Small intestine (tissue), 16 donors: ENCODE measurements around the gene UPF3B. TPM values are rescaled to one million over a fixed set of nuclear protein-coding genes. Genes with fewer than 3 reads are reported as not detected.
"Not testable (repeated sequence)": the region's sequence is repeated elsewhere in the genome, so short reads cannot be mapped to it uniquely, and the experiment has no call there.

Experiments used
- DNase-seq, 2 donors: peaks; one replicate each; pipeline versions ENCODE4 v3.0.0 to v3.0.0-alpha.2; 2013
- FAIRE-seq: peaks from 2 replicates; lab custom pipeline; 2012; peaks lifted over from hg19 to GRCh38; lab: Jason Lieb, UNC
- H3K27ac ChIP-seq, 3 donors: one replicate each; pipeline ENCODE4 v1.5.1; 2013; ENCODE audit warnings: low read length in 2 of 3, mild to moderate bottlenecking in 2 of 3, control low read depth in 1 of 3, inconsistent platforms in 1 of 3, low read depth in 1 of 3, moderate library complexity in 1 of 3
- H3K27me3 ChIP-seq, 3 donors: one replicate each; pipeline ENCODE4 v1.6.1; 2013; ENCODE audit warnings: low read length in 3 of 3, inconsistent platforms in 1 of 3; ENCODE audit not compliant: control insufficient read depth in 3 of 3, insufficient read depth in 3 of 3
- H3K36me3 ChIP-seq, 3 donors: one replicate each; pipeline ENCODE4 v1.6.1; 2013; ENCODE audit warnings: low read length in 3 of 3, inconsistent platforms in 1 of 3, low read depth in 1 of 3, mild to moderate bottlenecking in 1 of 3, moderate library complexity in 1 of 3; ENCODE audit not compliant: control insufficient read depth in 3 of 3, insufficient read depth in 2 of 3
- H3K4me1 ChIP-seq, 3 donors: one replicate each; pipeline ENCODE4 v1.6.1; 2013; ENCODE audit warnings: low read length in 2 of 3, inconsistent platforms in 1 of 3, low read depth in 1 of 3, mild to moderate bottlenecking in 1 of 3, moderate library complexity in 1 of 3; ENCODE audit not compliant: control insufficient read depth in 3 of 3, insufficient read depth in 2 of 3
- H3K4me3 ChIP-seq, 3 donors: one replicate each; pipeline ENCODE4 v1.5.1; 2013; ENCODE audit warnings: low read length in 3 of 3, control low read depth in 1 of 3, inconsistent platforms in 1 of 3, low read depth in 1 of 3, mild to moderate bottlenecking in 1 of 3, moderate library complexity in 1 of 3
- H3K9me3 ChIP-seq, 2 donors: one replicate each; pipeline ENCODE4 v1.6.1; 2013; ENCODE audit warnings: low read depth in 1 of 2, low read length in 1 of 2; ENCODE audit not compliant: control insufficient read depth in 2 of 2, insufficient read depth in 1 of 2
- WGBS, 3 donors: extraction: QIAGEN DNeasy Blood & Tissue Kit; methylation state at CpG; one replicate each; pipeline ENCODE4 v1.1.7; 2013; 5-methylcytosine and 5-hydroxymethylcytosine counted together
- long read RNA-seq, 10 donors: transcript quantifications; one replicate each; lab custom pipeline, GENCODE V29; 2026
- polyA plus RNA-seq, 4 donors: library from polyadenylated mRNA; stranded (reverse) in 3 of 4; unstranded in 1 of 4; fragments of 200-250 nt in 3 of 4; fragments of 120-200 nt in 1 of 4; gene quantifications; one replicate each; pipeline versions ENCODE4 v1.2.1 to v1.2.3, GENCODE V29; 2013
- donor health status: healthy with polysubstance abuse.
- donor health status: control.
- donor health status: control.
- donor health status: Bipolar disorder and iron deficiency.
- donor health status: healthy.

Gene UPF3B, protein sequence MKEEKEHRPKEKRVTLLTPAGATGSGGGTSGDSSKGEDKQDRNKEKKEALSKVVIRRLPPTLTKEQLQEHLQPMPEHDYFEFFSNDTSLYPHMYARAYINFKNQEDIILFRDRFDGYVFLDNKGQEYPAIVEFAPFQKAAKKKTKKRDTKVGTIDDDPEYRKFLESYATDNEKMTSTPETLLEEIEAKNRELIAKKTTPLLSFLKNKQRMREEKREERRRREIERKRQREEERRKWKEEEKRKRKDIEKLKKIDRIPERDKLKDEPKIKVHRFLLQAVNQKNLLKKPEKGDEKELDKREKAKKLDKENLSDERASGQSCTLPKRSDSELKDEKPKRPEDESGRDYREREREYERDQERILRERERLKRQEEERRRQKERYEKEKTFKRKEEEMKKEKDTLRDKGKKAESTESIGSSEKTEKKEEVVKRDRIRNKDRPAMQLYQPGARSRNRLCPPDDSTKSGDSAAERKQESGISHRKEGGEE
- polyA plus RNA-seq = 10 to 100 TPM; 13.0 to 22.1 (median 16.3) TPM
- long read RNA-seq, donor 1 = 0 reads
- long read RNA-seq, donor 2 = 0 reads
- long read RNA-seq, donor 3, partial matches to known transcripts = 388 of 396 reads
- long read RNA-seq, donor 3, other reads (novel, unspliced or antisense) = 8 of 396 reads
- long read RNA-seq, donor 4 = 0 reads
- long read RNA-seq, donor 5, partial matches to known transcripts = 0 of 2 reads
- long read RNA-seq, donor 5, other reads (novel, unspliced or antisense) = 0 of 2 reads
- long read RNA-seq, donor 6 = 0 reads
- long read RNA-seq, donor 7, partial matches to known transcripts = 3,962 of 4,102 reads
- long read RNA-seq, donor 7, other reads (novel, unspliced or antisense) = 137 of 4,102 reads
- long read RNA-seq, donor 8 = 0 reads
- long read RNA-seq, donor 9 = 0 reads
- long read RNA-seq, donor 10, partial matches to known transcripts = 66 of 720 reads
- long read RNA-seq, donor 10, other reads (novel, unspliced or antisense) = 653 of 720 reads

DNA sequence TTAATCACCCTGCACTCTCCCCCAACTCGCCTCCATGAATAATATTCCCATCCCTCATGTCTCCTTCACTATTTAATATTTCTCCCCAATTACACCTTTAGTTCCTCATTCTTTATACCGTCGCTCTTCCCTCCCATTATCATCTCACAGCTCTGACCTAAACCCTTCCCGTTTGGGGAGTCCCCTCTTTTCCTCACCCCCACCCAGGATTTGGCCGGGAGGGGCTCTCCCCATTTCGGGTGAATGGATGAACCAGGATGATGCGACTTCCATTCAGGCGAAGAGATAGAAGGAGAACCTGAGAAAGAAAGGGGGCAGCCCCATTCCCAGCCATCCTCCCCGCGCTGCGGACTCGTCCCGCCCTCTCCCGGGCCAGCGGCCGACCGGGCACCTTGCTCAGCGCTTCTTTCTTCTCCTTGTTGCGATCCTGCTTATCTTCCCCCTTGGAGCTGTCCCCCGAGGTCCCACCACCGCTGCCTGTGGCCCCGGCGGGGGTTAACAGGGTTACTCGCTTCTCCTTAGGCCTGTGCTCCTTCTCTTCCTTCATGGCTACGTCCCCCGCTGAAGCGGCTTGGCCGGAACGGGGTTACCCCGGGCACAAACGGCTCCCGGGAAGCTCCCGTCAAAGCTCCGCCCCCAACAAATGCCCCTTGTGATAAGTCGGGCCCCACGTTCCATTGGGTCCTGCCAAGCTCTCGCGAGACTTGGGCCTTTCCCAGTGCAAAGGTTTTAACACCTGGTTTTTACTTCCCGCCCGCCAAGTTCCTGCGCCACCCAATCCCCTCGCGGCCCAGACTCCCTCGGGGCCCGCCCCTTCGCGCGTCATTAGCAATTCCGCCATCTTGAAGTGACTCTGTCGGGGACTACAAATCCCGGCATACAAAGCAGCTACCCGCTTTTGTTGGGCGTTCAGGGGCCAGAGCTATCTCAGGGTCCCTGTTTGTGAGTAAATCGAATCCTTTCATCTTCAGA lies at the start of gene UPF3B:
TSS of gene UPF3B (minus strand) at position 582 of the 972 bp plus-strand sequence. CDS start at position 547, 35 bp downstream.
- Histone ChIP-seq H3K4me1 (no peaks in the 10 kb centered on the region), H3K9me3 (no peaks in the 10 kb centered on the region), H3K36me3 (peaks cover 0 to 6% (median 0%) of the 10 kb centered on the region in 3 donors), H3K4me3 (peak within 1 kb of the TSS; percentile 57 to 72 (median 68)), H3K27me3 (no peaks in the 10 kb centered on the region), H3K27ac (peak within 1 kb of the TSS; percentile 61 to 95 (median 89))
- DNase-seq = peak; percentile 95 to 98
- 0 to 35% (median 6%) methylated on average over 31 to 54 of the region's 54 CpGs for WGBS, 3 donors
- FAIRE-seq = peak; percentile 94

DNA sequence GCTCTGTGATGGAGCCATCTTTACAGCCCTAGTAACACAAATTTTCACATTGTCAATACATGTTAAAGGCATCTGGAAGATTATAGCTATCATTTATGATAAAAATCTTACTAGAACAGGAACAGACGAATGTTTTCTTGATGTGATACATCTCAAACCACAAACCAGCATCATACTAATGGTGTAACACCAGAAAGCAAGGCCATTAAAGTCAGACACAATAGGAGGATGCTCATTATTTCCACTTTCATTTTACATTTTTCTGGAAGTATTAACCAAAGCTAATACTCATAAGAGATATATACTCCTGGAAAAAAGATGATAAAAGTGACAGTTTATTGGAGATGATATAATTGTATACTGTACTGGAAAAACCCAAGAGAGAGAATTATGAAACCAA lies 48.2 kb upstream of the UPF3B start:
- Histone ChIP-seq H3K27me3 (no peaks in the 10 kb centered on the region), H3K4me1 (no peaks in the 10 kb centered on the region), H3K9me3 (no peaks in the 10 kb centered on the region), H3K27ac (no peak overlapping the region), H3K4me3 (no peak overlapping the region), H3K36me3 (no peaks in the 10 kb centered on the region)
- DNase-seq (no peak), FAIRE-seq (no peak)
- 54 to 86% (median 65%) methylated on average over 1 of the region's 1 CpG for WGBS, 3 donors

DNA sequence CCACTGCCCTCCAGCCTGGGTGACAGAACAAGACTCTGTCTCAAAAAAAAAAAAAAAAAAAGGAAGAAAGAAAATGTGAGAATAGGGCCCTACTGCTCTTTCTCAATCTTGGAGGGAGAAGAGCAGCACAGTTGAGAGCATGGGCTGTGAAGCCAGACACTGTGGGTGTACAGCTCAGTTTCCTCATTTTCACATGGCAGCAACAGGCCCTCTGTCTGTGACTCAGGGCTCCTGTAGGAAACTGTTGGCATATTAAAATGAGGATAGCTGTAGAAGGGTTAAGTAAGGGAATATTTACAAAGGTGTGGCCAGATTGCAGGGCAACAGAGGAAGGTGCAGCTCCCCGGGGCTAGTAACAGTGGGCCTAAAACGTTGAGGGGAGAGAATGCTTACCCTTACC lies 46.4 kb upstream of the UPF3B start:
- no peaks in the 10 kb centered on the region for H3K4me1 ChIP-seq
- DNase-seq = peak; percentile 9 to 20
- H3K9me3 ChIP-seq = no peaks in the 10 kb centered on the region
- no peak for FAIRE-seq
- H3K4me3 ChIP-seq = no peak overlapping the region
- WGBS, 3 donors = 9 to 21% (median 15%) methylated on average over 2 of the region's 2 CpGs
- no peaks in the 10 kb centered on the region for H3K27me3 ChIP-seq
- no peaks in the 10 kb centered on the region for H3K36me3 ChIP-seq
- H3K27ac ChIP-seq = peak overlapping the region in 1 of 3 donors; percentile 21

DNA sequence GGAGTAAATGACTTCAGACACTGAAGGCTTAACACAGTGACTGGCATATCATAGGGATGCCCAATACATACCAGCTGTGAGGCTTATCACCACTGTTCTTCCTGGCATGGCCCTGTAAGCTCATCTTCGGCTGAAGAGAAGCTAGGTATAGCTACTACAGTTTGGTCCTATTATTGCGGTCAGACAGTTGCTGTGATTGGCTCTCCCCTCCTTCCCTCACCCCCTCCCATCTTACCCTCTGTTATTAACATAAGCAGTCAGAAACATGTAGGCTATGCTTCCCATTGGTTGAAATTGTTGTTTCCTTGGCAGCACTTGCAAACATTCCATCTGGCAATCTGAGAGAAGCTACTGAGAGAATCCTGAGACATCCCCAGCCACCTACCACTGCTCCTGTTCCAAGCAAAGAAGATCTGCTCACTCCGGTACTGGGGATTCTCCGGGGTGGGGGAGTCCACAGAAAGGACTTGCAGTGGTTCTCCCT lies 43.1 kb upstream of the UPF3B start, which contains the start of gene AKAP14:
TSS of gene AKAP14 (plus strand) at position 51 of the 484 bp plus-strand sequence. CDS start 7,331 bp downstream, outside the sequence.
- 68 to 88% (median 72%) methylated on average over 4 of the region's 4 CpGs for WGBS, 3 donors
- no peak for DNase-seq
- H3K9me3 ChIP-seq = no peaks in the 10 kb centered on the region
- no peak within 1 kb of the TSS for H3K27ac ChIP-seq
- H3K4me3 ChIP-seq = no peak within 1 kb of the TSS
- FAIRE-seq = no peak
- no peaks in the 10 kb centered on the region for H3K36me3 ChIP-seq
- H3K4me1 ChIP-seq = no peaks in the 10 kb centered on the region
- H3K27me3 ChIP-seq = no peaks in the 10 kb centered on the region

DNA sequence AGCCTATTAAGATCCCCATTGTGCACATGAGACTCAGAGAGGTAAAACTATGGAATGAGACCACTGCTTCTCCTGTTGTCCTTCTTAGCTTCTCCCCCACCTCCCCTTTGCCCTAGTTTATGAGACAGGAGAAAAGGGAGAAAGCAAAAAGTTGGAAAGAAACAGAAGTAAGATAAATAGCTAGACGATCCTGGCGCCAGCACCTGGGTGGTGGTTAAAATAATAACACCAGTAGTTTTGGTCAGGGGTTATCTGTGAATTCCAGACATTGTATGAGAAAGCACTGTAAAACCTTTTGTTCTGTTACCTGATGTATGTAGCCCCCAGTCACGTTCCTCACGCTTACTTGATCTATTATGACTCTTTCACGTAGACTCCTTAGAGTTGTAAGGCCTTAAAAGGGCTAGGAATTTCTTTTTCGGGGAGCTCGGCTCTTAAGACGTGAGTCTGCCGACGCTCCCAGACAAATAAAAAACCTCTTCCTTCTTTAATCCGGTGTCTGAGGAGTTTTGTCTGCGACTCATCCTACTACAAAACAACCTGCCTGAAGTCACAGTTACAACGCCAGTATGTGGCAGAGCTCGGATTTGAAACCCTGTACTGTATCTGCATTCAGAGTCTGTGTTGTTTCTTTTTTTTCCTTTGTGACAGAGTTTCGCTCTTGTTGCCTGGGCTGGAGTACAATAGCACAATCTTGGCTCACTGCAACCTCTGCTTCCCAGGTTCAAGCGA lies 39.4 kb upstream of the UPF3B start:
- not testable (repeated sequence) for DNase-seq, H3K36me3 ChIP-seq, H3K27ac ChIP-seq, H3K9me3 ChIP-seq, H3K4me3 ChIP-seq, FAIRE-seq, H3K27me3 ChIP-seq, H3K4me1 ChIP-seq
- 70 to 88% (median 84%) methylated on average over 15 to 16 of the region's 16 CpGs for WGBS, 3 donors

DNA sequence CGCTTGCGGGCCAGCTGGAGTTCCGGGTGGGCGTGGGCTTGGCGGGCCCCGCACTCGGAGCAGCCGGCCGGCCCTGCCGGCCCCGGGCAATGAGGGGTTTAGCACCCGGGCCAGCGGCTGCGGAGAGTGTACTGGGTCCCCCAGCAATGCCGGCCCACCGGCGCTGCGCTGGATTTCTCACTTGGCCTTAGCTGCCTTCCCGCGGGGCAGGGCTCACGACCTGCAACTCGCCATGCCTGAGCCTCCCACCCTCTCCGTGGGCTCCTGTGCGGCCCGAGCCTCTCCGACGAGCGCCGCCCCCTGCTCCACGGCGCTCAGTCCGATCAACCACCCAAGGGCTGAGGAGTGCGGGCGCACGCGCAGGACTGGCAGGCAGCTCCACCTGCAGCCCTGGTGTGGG lies 37.9 kb upstream of the UPF3B start:
- DNase-seq, H3K27ac ChIP-seq, H3K4me1 ChIP-seq, H3K9me3 ChIP-seq, H3K27me3 ChIP-seq, H3K4me3 ChIP-seq, FAIRE-seq, H3K36me3 ChIP-seq: not testable (repeated sequence)
- WGBS, 3 donors = 91 to 95% (median 93%) methylated on average over 13 to 35 of the region's 36 CpGs

DNA sequence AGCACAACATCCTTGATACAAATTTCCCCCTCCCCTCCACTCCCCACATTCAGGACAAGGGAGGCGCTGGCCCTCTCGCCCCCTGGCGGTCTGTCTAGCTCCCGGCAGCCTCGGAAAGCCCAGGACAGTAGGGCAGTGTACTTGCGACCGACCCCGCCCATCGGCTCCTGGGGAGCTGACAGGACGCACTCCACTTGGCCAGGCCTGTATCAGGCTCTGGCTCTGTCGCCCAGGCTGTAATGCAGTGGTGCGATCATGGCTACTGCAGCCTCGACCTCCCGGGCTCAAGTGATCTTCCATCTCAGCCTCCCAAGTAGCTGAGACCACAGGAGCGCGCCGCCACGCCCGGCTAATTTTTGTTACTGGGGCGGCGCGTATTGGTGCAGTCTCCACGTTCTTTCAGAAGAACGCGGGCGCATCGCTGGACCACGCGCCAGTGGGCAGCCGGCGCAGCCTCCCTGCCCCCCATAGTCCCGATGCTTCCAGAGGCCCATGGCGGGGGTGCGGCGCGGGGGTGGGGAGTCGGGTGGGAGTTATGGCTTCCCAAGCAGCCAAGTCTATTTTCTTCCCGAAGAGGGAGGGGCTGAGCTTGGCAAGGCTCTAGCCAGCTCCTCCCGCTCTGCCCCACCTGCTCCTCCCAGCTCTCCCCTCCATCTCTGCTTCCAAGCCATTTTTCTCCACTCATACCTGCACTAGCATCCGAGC lies 35.1 kb upstream of the UPF3B start:
- no peaks in the 10 kb centered on the region for H3K27me3 ChIP-seq
- no peak overlapping the region for H3K27ac ChIP-seq
- DNase-seq (peak; percentile 71 to 77), FAIRE-seq (no peak)
- no peaks in the 10 kb centered on the region for H3K36me3 ChIP-seq
- H3K4me3 ChIP-seq = peak overlapping the region in 2 of 3 donors; percentile 43
- WGBS, 3 donors = 8 to 42% (median 19%) methylated on average over 14 to 40 of the region's 40 CpGs
- H3K9me3 ChIP-seq = no peaks in the 10 kb centered on the region
- H3K4me1 ChIP-seq = no peaks in the 10 kb centered on the region
